Measurements from ENCODE around the gene AMBP.

- no peak for TF ChIP-seq CBX2 (IDR thresholded peaks at IDR 0.05; ENCODE audit: borderline replicate concordance, low read depth)
- TF ChIP-seq TP53 (CRISPR knock-in tag; IDR thresholded peaks at IDR 0.05) = no peak
- TF ChIP-seq CTCF (IDR thresholded peaks at IDR 0.05) = no peak
Observed at GRCh38 chr9:114126247-114127060, 48.4 kb upstream of the AMBP start.

Data from A549 (cell line).